ENCODE data around the gene ANKFN1.
A peak's percentile ranks its signal among the peaks of the same experiment; 100 is the strongest.

Gene ANKFN1

DNA sequence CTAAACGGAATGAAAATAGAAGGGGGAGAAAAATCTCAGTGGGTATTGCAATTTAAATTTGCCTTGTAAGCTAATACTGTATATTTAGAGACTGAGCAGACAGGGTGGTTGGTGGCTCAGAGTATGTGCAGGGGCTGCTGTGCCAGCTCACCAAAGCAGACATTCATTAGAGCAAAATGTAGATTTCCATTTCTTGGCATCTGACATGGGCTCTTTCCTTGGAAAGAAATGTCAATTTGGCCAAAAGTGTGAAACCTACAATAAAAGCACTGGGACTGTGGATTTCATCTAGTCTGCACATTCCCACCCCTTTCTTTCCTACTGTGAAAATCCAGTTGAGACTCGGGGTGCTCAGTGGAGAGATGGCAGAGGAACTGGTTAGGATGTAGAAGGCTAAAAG is 295.1 kb downstream of the ANKFN1 start:
- no peak for DNase-seq

DNA sequence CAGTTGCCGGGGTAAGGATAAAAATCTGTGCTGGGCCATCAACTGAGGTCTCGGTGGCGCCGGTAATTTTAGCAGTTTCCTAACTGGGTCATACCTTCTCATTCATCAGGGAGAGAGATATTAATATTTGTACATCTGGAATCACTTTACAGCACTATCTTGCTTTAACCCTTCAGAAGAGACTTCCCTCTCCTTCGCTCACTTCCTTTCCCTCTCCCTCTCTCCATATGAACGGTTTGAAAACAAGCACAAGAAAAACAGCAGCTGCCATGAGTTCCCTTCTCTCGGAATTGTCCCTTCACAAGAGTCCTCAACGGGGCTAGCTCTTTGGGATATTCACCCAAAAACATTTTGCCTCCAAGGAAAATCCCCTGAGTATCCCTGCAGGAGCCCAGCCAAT is 295.9 kb downstream of the ANKFN1 start:
- DNase-seq = no peak

DNA sequence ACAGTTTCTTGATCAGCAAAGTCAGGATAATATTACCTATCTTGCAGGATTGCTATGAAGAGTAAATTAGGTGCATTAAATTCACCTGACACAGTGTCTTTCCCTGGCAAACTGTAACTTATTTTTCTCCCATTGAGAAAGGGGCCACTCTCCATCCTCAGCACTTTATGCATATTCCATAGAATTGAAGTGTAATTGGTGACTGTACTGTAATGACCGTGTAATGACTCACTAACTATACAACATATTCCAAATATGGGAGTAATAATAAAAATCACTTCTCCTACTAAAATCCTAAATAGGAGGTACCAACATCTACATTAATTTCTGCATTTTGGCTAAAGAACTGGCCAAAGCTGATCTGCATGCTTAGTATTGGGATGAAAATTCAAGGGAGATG is 298.4 kb downstream of the ANKFN1 start:
- DNase-seq = no peak

DNA sequence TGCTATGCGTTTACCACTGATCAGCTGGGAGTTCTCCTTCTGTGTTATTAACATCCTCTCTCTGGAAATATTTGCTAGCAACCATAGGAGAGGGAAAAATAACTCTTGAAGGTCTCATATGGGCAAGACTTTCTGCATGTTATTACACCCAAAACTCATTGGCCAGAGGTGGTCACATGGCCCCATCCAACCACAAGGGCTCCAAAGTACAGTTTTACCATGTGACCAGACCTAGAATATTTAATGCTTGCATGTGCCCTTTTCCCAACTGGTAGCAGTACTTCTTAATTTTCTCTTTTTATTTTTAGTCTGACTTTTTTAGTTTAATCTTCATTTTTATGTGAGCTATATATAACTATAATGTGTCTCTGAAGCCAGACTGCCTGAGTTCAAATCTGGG is 299.2 kb downstream of the ANKFN1 start:
- DNase-seq = no peak

DNA sequence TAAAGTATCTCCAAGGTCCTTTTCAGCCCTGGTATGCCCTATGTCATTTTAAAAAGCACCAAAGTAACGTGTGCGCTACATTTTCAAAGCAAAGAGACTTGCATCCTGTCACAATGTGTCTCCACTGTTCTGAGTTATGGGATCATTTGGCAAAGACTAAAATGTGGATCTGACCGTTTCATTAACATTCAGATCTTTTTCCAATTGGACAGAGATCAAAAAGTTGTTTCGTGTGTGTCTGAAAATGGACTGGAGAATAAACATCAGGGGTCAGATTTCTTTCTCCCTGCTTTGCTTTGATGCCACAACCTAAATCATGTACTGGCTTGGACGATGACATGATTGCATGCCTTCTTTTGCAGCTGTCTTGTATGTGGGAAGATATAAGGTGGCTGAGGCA is 304.2 kb downstream of the ANKFN1 start:
- DNase-seq = no peak

DNA sequence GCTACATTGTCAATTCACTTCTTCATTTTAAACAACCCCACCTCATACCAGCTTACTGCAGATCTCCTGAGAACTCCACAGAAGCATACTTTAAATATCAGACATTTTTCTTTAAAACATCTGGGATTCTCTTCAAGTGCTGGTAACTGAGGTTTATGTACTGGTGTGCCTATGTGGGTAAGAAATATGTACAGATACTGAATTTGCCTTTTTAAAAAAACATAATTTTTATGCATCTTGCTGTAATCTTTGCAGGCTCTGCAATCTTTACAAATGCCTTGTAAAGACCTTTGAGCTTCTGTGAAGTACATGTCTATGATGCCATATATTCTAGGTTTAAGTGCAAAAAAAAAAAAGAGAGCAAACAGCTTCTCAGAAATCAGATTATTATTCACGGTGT is 312.6 kb downstream of the ANKFN1 start:
- DNase-seq = no peak

DNA sequence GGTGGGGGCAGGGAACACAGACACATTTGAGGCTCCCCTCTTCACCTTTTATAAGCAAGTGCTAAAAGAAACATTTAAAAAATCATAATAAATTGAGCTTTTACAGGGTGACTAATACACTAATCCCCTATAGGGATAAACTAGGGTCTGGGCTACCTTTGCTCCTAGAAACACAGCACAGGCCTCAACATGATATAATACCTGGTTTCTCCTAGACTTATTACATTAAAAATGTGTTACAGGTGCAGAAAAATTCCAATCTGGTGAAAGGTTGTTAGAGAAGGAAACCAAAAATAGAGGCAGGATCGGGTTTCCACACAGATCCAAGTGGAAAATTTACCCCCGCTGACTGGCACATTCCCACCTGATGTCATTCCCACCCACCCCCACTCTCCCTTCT is 315.6 kb downstream of the ANKFN1 start:
- DNase-seq = no peak

DNA sequence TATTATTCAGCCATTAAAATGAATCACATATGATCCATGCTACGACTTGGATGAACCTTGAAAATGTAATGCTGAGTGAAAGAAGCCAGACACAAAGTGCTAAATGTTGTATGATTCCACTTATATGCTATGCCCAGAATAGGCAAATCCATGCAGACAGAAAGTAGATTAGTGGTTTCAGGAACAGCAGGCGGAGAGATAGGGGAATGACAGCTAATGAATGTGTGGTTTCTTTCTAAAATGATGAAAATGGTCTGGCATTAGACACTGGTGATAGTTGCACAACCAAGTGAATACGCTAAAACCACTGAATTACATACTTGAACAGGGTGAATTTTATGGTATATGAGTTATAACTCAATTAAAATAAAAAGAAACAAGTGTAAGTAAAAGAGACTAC is 318.4 kb downstream of the ANKFN1 start:
- DNase-seq = no peak

DNA sequence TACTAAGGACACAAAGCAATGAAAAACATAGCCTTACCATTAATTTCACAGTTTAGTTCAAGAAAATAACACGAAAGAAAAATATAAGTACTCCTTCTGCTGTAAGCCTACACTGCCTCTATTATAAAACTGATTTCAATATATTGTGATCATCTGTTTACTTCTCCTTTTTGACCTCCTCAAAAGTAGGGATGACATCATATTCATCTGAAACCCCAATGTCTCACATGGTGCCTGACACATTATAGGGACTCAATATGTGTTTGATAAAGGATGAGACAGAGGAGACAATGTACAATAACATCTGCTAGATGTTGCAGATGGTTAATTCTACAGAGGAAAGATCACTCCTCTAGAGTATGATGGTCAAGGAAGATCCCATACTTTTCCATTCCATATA is 321.8 kb downstream of the ANKFN1 start:
- peak in 3 of 4 experiments; percentile 2 to 46 (median 26) for DNase-seq

DNA sequence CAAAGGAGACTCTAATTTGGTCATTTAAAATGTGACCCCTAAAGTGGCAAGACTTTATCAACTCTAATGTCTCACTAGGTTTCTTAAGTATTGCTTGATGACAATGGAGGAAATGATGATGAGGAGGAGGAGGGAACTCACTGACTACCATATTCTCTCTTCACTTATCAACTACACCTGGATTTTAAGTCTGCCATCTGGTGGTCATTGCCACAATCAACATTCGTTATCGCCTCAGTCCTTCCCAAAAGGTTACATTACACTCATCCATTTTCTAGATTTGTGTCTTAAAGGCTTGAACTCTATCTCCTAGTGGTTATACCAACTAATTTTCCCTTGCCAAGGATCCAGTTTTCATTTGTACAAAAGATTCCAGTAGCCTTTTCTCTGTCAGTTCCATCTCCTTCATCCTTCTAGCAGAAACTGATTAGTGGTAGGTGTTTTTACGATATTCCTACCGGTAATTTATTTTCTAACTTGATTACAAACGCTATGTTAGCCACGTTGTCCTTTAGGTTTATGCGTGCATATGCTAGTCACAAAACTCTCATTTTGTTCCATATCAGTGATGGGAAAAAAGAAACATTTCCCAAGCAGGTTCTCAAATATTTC is 325.7 kb downstream of the ANKFN1 start:
- DNase-seq = peak; percentile 25 to 50 (median 29)

DNA sequence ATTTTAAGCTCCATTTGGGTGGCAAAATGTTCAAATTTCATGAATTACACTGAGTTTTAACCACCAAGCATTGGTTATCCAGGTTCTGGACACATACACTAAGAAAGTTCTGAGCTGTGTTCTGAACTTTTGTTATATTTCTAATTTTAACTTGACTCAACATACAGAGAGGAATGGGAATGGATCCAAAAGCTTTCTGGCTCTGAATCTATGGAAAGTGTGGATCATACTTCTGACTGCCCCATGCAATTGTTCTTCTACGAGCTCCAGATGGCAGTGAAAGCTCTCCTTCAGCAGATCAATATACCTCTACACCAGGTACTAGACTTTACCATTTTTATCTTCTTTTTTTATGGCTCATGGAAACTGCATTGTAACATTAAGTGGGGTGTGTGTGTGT is 327.2 kb downstream of the ANKFN1 start:
- DNase-seq = no peak

DNA sequence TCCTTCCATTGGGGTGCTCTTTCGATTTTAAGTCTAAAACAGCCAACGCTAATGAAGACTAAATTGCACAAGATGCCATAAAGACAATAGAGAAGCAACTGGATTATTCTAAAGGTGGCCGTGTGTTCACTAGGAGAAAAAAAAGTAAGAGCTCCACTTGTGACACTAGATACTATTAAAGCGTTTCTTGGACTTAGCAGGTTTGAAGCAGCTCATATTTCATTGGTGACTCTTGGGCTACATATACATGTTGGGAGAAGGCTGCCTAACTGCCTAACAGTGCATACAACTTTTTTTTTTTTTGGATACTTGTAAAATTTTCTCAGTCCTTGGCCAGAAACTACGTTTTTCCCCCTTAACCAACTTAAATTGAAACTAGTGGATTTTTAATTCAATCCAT is 328.4 kb downstream of the ANKFN1 start:
- DNase-seq = no peak

DNA sequence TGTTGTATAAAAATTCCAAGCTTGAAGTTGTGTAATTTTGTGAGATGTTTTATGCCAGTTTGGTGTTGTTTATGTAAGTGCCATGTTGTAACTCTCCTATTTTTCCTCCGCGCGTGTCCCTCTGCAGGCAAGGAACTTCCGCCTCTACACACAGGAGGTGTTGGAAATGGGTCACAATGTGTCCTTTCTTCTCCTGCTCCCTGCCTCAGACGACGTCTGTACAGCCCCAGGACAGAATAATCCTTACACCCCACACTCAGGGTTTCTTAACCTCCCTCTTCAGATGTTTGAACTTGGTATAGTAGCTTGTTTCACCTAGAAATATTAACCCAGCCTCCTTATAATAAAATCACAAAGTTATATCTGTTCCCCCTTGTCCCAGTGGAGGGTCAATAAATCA is 329.0 kb downstream of the ANKFN1 start:
- no peak for DNase-seq

DNA sequence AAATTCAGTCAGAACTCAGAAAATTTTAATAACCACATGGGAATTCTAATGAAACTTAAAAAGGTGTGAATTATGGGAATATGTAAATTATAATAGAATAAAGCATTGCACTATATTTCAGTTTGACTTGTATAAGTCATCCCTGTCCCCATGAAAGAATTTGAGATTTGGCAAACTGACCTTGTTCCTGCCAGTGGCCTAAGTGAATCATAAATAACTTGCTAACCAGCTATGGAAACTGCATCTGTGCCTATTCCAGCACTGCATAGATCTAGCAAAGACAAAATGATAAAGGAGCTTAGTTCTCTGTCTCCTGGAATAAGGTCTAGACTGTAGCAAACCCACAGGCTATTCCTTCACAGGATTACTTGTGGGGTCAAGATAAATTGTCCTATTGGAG is 333.5 kb downstream of the ANKFN1 start:
- DNase-seq = no peak

DNA sequence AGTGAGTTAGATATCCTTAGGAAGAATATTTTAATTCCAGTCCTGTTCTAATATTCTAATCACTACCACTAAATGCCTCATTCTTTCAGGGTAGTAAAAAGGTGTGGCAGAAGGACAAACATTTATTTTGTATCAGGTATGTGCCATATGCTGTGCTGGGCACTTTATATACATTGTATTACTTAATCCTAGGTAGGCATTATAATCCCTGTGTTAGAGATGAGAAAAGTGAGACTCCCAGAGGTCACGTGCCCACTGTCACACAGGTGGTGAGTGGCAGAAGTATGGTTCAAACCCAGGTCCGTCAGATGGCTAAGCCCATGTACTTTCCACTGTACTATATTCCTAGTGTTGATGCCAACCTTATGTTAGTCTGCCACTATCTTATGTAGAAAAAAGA is 335.5 kb downstream of the ANKFN1 start:
- DNase-seq = no peak

DNA sequence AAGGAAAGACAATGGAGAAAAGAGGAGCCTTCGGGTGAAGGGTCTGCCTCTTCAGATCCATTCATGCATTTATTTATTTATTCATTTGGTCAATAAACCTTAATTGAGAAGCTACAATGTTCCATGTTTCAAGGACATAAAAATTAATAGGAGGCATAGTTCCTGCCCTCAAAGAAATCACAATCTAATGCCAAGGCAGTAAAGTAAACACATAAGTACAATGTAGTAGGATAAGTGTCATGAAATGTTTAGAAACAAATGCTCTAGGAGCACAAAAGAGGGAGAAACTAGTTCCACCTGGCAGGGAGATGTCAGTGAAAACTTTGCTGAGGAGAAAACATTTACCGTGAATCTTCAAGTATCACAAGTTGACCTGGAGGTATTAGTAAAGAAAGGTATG is 336.7 kb downstream of the ANKFN1 start:
- DNase-seq = no peak

DNA sequence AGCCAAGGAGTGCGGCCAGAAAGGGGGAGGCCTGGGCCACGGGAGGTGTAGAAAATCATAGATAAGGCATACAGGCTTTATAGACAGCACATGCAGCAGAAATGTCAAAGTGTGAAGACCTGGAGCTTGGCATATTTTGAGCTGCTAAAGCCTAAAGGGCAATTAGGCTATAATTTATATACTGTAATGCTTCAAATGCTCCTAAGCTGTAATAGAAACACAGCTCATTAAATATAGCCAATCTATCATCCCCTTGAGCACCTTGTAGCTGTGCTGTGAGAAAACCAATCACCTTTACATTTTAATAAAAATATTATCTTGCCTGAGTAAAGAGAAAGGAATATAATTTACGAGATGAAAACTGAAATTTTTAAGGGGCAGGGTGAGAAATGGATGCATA is 342.3 kb downstream of the ANKFN1 start:
- DNase-seq = no peak

DNA sequence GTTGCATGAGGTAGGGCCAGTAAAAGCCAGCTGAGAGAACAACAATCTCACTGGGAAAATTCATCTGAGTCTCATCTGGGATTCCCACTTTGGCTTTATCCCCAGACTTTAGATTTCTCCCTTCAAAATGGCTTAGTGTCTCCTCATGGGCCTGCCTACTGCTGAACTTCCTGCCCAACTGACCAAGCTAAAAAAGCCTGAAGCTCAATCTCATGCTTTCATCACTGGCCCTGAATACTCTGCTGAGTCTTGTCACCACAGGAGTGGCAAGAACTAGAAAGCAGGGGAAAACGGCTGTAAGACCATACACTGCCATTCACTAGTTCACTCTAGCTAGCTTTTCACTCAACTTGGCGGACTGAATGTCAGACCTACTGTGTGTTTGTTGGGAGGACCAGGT is 343.9 kb downstream of the ANKFN1 start:
- no peak for DNase-seq

DNA sequence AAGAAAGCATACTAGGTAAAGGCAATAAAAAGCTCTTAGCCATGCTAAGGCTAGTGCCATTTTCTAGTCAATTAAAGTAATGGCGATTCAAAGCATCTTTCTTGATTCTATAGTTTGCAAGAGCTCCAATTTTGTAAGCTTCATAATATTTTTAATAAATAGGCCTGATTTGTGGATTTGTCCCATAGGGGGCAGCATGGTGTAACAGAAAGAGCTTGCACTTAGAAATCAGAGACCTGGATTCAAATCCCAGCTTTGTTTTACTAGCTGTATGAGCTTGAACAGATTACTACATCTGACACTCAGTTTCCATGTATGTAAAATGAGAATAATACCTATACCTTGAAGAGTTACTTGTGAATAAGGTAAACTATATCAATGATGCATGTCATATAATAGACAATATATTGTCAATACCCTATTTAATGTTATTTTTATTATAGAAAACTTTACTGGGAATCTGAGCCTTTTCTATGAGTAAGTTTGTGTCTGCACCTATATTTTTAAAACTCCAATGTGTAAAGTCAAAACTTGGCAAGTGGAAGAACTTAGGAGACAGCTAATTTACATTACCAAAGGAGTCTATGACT is 346.6 kb downstream of the ANKFN1 start:
- DNase-seq = peak; percentile 58 to 72 (median 64)

DNA sequence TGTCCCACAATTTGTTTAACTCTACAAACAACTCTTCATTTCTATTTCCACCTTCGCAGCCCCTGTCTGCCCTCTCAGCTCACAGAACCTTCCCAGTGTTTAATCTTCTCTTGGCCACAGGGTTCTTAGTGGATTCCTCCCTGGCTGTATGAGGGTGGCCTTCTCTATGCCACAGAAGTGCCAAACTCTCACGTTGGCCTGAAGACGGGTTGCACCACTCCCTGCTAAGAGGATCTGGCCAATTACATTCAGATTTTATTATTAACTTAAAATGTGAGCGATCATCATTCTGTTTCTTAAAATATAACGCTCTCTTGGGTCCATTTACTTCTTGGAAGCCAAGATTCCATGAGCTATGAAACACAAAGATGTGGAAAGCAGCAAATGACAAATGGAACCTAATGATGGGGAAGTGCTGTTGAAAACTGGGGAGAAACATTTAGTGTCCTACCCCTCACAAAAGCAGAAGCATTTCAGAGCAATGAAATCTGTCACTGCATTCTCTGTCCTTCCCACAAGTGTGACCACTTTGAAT is 348.9 kb downstream of the ANKFN1 start:
- peak in 3 of 4 experiments; percentile 3 to 9 (median 9) for DNase-seq

DNA sequence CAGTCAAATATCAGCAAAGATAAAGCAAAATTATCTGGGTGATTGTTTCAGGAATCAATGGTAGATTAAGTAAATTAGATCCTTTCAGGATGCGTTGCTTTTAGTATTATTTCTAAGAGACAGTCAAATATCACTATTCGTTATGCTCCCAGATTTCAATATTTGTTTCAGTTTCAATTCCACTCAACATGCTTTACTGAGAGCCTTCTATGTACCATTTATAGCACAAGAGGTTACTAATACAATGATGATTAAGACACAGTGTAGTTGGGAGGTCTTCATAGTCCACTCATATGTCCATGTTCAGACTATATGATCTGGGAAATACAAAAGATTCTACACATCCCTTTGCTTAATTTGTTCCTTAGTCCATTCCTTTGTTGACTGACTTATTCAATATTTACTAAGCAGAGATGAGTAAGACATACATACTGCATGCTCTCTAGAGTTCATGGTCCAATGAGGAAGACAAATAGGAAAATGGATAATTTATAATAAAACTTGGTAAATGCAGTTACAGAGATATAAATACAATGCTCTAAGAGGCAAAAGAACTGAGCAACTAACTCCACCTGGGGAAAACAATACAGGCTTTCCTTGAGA is 352.0 kb downstream of the ANKFN1 start:
- no peak for DNase-seq

DNA sequence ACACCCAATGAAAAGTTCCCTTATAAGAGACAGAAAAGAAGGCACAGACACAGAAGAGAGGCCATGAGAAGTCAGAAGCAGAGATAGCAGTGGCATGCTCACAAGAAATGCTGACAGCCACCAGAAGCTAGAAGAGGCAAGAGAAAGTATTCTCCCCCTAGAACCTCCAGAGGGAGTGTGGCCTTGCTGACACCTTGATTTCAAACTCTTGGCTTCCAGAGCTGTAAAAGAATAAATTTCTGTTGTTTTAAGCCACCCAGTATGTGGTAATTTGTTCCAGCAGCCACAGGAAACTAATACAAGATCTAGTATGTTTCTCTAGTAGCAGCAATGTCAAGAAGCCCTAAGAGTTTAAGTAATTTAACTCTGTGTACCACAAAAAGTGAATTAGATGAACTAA is 353.1 kb downstream of the ANKFN1 start:
- no peak for DNase-seq

DNA sequence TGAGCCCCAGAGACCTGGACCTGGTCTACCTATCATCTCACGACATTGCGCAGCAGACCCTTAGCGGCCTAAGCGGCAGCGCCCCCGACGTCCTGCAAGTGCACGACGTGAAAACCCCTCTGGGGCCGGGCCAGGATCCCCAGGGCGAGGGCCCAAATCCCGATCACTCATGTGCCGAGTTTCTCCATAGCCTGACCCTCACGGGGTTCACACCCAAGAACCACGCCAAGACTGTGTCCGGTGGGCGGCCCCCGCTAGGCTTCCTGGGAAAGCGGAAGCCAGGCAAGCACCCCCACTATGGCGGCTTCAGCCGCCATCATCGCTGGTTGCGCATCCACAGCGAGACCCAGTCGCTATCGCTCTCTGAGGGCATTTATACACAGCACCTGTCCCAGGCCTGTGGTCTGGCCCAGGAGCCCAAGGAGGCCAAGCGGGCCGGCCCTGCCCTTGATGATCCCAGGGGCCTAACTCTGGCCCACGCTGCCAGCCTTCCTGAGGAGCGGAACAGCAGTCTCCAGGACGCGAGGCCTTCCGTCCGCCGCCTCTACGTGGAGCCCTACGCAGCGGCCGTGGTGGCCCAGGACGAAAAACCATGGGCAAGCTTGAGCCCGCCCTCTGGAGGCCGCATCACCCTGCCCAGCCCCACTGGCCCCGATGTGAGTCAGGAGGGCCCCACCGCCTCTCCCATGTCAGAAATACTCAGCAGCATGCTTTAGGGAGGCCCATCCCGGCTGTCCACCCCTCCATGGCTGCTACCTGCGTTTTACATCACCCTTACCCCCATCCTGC is 357.5 kb downstream of the ANKFN1 start:
- DNase-seq = no peak

DNA sequence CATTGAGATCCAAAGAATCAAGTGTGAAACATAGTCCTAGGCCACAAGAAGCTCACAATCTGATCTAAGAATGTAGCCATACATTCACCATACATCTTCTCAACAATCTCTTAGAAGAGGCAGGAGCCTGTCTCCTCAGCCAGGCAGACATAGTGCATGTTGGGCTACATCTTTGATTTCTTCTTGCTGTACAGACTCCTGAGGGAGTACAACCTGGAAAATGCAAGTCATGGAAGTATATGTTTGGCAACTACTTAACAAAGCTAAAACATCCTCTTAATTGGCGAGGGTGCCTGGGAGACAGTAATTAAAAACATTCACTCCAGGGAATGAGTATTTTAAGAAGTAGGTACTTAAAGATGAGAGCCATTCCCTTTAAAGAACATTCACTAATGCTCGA is 361.0 kb downstream of the ANKFN1 start:
- no peak for DNase-seq
